GM19455 (cell line): ENCODE results near the gene TRAM2.

Experiments used
- ATAC-seq: cut with Tn5 transposase; IDR thresholded peaks from one replicate; pipeline ENCODE4 v1.9.1; 2021; ENCODE audit not compliant: unreplicated experiment

Gene TRAM2

DNA sequence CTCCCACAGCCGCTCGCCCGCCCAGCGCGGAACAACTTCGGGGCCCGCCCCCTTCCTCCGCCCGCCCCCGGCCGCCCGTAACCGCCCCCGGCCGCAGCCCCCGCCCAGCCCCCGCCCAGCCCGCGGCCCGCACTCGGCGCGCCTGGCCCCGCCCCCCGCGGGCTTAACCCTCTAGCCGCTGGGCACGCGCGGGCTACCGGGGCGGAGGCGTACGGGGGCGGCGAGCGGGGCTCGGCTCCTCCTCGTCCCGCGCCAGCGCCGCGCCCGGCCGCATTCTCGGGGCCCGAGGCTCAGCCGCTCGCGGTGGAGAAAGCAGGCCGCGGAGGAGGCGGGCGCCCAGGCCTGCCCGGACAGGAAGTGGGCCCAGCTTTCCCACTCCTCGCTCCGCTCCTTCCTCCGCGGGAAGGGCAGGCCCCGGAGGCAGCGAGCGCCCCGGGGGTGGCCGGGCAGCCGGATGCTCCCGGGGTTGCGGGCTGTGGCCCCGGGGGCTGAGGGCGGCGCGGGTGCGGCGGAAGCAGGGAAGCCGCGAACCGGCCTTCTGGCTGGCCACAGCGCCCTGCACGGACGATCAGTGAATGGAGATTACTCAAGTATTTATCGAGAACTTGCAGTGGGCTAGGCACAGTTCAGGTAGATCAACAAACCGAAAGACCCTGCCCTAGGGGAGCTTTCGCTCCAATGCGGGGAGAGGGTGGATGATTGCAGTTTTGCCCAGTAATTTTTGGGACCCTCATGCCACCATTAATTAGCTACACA is at the start of gene TRAM2:
TSS of gene TRAM2 (minus strand) at position 39 of the 756 bp plus-strand sequence. CDS start 145 bp downstream, outside the sequence.
- ATAC-seq = peak; percentile 61

- ATAC-seq = no peak
Observed at GRCh38 chr6:52622810-52623209, 46.0 kb upstream of the TRAM2 start.

GRCh38 chr6:52621631-52622030 is 44.8 kb upstream of the TRAM2 start:
- no peak for ATAC-seq

DNA sequence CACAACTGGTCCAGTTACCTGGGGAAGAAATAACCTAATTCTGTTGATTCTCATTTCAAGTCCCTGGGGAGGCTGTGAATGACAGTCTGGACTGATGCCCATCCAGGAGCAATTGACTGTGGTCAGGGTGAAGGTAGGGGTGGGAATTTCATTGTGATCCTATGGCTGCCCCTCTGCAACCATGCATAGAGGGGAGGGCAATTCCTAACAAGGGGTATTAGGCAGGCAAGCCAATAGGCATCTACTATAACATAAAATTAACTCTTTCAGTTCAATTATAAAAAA is 44.0 kb upstream of the TRAM2 start:
- ATAC-seq = no peak

DNA sequence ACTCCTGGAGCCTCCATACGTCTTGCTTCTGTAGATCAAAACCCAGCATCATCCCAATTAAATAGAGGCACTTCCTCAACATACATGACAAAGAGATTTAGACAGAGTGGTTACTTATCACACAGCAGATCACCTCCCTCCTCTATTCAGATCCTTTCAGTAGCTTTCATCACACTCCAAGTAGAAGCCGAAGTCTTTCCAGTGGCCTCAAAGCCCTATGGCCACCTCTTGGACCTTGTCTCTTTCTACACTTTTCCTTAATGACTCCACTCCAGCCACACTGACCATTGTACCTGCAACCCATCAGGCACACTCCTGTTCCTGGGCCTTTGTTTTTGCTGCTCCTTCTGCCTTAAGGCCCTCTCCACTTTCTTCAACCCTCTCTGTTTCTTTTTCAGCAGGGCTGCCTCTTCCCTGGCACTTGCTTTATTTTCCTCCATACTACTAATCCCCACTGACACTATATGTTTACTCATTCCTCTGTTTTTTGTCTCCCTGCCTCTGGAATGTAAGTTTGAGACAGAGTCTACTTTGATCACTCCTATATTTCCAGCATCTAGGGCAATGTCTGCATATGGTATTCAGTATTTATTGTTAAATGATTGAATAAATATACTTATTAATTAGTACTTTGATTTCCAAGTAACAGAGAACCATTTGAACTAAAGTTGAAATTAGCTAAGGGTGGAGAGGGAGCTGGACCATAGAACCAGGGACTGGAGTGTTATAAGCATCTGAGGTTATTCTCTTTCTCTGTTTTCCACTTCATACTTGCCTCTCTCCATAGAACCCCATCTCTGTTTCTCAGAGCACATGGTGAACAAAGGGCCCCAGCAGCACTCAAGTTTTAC is 43.4 kb upstream of the TRAM2 start:
- ATAC-seq = no peak

- ATAC-seq = no peak
Observed at GRCh38 chr6:52617087-52617486, 40.2 kb upstream of the TRAM2 start.

DNA sequence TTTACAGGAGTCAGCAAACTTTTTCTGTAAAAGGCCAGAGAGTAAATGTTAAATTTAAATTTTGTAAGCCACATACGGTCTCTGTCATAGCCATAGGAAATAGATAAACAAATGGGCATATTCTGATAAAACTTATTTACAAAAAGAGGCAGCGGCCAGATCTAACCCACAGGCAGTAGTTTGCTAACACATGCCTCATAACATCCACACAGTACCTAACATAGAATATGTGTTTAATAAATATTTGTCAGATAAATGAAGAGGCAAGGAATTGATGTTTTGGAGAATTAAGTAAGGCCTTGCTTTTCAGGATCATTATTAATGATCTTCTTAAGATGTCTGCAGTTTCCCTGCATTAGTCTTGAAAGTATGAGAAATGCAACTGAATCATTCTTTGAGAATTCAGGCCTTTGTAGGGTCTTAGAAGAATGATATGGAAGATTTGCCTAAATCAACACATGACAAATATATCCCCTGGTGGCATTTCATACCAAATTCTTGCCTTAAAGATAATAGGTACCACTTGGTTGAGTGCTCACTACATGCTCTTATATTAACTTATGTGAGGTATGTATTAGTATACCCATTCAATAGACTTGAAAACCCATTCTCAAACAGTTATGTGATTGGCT is 39.3 kb upstream of the TRAM2 start:
- ATAC-seq = no peak

- no peak for ATAC-seq
Observed at GRCh38 chr6:52612336-52613054, 35.6 kb upstream of the TRAM2 start.

- ATAC-seq = no peak
Observed at GRCh38 chr6:52611833-52612232, 35.0 kb upstream of the TRAM2 start.

- ATAC-seq = no peak
Observed at GRCh38 chr6:52610745-52611355, 34.0 kb upstream of the TRAM2 start.

DNA sequence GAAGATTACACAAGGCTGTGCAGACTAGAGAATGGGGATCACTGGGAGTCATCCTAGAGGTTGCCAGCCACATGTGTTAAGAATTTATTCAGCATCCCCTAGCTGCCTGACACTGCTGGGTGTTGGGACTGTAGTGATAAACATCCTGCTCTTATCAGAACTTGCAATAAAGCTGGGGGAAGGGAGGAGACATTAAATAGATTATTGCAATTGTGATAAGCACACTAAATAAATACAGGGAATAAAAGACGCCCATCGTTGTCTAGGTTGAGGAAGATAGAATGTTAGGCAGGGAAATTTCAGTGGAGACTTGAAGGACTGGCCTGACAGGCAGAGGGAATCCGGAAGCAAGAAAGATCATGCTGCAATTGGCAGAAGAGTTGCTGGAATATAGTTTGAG is 33.2 kb upstream of the TRAM2 start:
- no peak for ATAC-seq

GRCh38 chr6:52605610-52606185 is 28.8 kb upstream of the TRAM2 start:
- no peak for ATAC-seq

- no peak for ATAC-seq
Observed at GRCh38 chr6:52603000-52603795, 26.3 kb upstream of the TRAM2 start.

DNA sequence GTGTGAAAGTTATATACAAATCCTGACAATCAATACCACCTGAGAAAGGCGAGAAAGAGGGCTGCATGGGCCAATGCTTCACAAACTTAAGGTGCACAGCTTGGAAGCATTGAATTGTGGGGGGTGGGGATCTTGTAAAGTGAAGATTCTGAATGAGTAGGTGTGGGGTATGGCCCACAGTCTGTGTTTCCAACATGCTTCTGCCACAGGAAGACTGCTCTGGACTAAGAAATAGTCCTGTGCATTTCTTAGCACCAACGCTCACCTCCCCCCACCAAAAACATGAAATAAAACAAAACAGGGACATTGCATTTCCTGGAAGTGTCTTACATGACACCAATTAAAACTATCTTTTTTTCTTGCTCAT is 21.9 kb upstream of the TRAM2 start:
- ATAC-seq = no peak

GRCh38 chr6:52598123-52598823 is 21.4 kb upstream of the TRAM2 start:
- ATAC-seq = peak; percentile 50

DNA sequence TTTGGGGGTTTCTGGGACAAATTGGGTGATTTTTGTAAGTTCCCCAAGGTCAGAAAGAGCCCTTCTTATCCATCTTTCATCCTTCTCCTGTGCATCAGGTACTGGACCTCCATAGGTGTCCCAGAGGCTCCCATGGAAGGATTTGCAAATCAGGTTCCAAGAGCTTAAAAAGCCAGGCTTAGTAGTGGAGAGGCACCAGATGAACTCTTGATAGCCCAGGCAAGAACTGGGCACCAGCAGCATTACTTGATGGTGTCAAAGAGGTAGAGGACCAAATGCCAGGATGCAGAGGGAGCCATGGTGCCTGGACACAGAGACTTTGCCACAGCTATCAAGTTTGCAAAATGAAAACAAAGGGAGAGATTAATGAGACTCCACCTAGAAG is 20.9 kb upstream of the TRAM2 start:
- no peak for ATAC-seq

DNA sequence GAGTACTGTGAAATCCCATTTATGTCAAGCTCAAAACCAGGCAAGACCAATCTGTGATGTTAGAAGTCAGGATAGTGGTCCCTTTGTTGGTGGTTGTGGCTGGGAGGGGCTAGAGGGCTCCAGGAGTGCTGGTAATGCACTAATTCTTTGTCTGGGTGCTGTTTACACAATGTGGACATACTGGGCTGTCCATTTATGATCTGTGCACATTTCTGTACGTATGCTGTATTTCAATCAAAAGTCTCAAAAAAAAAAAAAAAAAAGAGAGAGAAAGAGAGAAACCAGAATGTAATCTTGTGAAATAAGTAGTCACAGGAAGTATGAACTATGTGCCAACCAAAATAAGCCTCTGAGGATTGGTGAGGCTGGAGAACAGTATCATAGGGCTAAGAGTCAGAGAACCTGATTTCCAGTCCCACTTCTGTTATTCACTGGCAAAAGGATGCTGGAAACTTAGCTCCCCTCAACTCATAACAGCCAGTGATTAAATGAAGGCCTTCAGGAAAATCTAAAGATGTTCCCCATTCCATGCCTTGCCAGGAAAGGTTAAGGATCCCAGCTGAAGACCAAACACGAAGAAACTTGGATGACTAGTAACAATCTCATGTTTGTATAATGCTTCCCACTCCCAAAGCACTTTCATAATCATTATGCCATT is 19.6 kb upstream of the TRAM2 start:
- ATAC-seq = no peak

DNA sequence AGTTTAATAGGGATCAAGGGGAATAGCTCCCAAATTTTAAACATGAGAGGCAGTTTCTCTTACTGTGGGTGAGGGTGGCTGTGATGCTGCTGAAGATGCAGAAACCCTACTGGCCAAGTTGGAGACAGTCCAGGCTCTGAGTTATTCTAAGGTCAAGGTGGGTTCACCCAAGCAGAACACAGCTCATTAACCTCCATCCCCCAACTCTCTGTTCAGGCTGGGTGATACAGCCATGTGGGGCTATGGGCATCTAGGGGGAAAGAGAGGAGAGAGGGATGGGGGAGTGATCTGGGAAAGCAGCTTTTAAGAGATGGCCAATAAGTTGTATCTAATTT is 18.9 kb upstream of the TRAM2 start:
- ATAC-seq = peak; percentile 64
